Endothelial cell of umbilical vein (primary cell): ENCODE data around the gene LAMA5. TPM values are rescaled to one million over a fixed set of nuclear protein-coding genes. Genes with fewer than 3 reads are reported as not detected.

Experiments
- BruUV-seq: library from RNA; stranded (reverse); fragments of 400-500 nt; replicated peaks from 2 replicates; lab custom pipeline; 2021; lab: Mats Ljungman, UMichigan
- CTCF ChIA-PET: fragments of 300-600, 350-600 bp; sonication (Branson Sonifier 250); formaldehyde crosslinking; loops from one replicate; lab custom pipeline; 2021; ENCODE audit warnings: antibody characterized with exemption, inconsistent platforms; lab: Charles Lee
- POLR2A ChIA-PET: fragments of 300-600, 350-600 bp; sonication (Branson Sonifier 250); formaldehyde crosslinking; loops from one replicate; lab custom pipeline; 2021; ENCODE audit warnings: antibody characterized with exemption, inconsistent platforms; lab: Charles Lee
- DNase-seq: peaks from one replicate; pipeline ENCODE4 v3.0.0-alpha.2; 2011; ENCODE audit warnings: low read depth, low spot score
- FAIRE-seq: peaks from 2 replicates; lab custom pipeline; 2011; peaks lifted over from hg19 to GRCh38; lab: Jason Lieb, UNC
- H2AFZ ChIP-seq: 2 replicates; pipeline ENCODE4 v1.6.0; 2012; ENCODE audit warnings: low read depth, low read length, control low read depth, inconsistent platforms
- H3K27ac ChIP-seq: 2 replicates; pipeline ENCODE4 v1.5.1; 2011; ENCODE audit warnings: low read depth, mild to moderate bottlenecking, control low read depth, low read length, moderate library complexity; ENCODE audit not compliant: insufficient read depth
- H3K27me3 ChIP-seq, 2 experiments: 2 replicates each; pipeline versions ENCODE4 v1.6.0 to v1.6.1; 2011; ENCODE audit warnings: low read length in 2 of 2, mixed read lengths in 1 of 2; ENCODE audit not compliant: control insufficient read depth in 2 of 2, insufficient read depth in 2 of 2
- H3K36me3 ChIP-seq, 2 experiments: 2 replicates in 1 of 2; 3 replicates in 1 of 2; pipeline ENCODE4 v1.5.1; 2011; ENCODE audit warnings: low read length in 2 of 2, mild to moderate bottlenecking in 1 of 2, moderate library complexity in 1 of 2; ENCODE audit not compliant: control insufficient read depth in 2 of 2, insufficient read depth in 2 of 2; ENCODE audit errors: extremely low read depth in 1 of 2
- H3K4me1 ChIP-seq: 3 replicates; pipeline ENCODE4 v1.5.1; 2011; ENCODE audit warnings: mild to moderate bottlenecking, low read length; ENCODE audit not compliant: control insufficient read depth, insufficient read depth; ENCODE audit errors: extremely low read depth
- H3K4me2 ChIP-seq: 2 replicates; pipeline ENCODE4 v1.6.1; 2011; ENCODE audit warnings: low read length, control low read depth, mixed read lengths; ENCODE audit not compliant: insufficient read depth
- H3K4me3 ChIP-seq, 3 experiments: fragments of 200-600 bp in 1 of 3; sonication (generic), shearing (Covaris generic) in 1 of 3; replicated peaks in 1 of 3; 2 replicates each; pipeline ENCODE4 v1.5.1; 2011 to 2016; ENCODE audit warnings: control low read depth in 3 of 3, low read length in 3 of 3, mild to moderate bottlenecking in 2 of 3, inconsistent platforms in 1 of 3, low read depth in 1 of 3, moderate library complexity in 1 of 3; ENCODE audit not compliant: insufficient read depth in 1 of 3
- H3K79me2 ChIP-seq: 2 replicates; pipeline ENCODE4 v1.6.0; 2012; ENCODE audit warnings: low read length, inconsistent platforms; ENCODE audit not compliant: control insufficient read depth, insufficient read depth
- H3K9ac ChIP-seq: replicated peaks from 2 replicates; pipeline ENCODE3; 2011; ENCODE audit warnings: low read length, control low read depth; ENCODE audit not compliant: insufficient read depth; ENCODE audit errors: extremely low read depth
- H3K9me1 ChIP-seq: replicated peaks from 3 replicates; pipeline ENCODE4 v1.6.0; 2011; ENCODE audit warnings: mild to moderate bottlenecking, low read length; ENCODE audit not compliant: control insufficient read depth, insufficient read depth; ENCODE audit errors: extremely low read depth
- H3K9me3 ChIP-seq: replicated peaks from 2 replicates; pipeline ENCODE4 v1.5.1; 2012; ENCODE audit warnings: low read length, inconsistent platforms; ENCODE audit not compliant: control insufficient read depth, insufficient read depth
- H4K20me1 ChIP-seq: replicated peaks from 2 replicates; pipeline ENCODE3; 2011; ENCODE audit warnings: mild to moderate bottlenecking, low read length; ENCODE audit not compliant: control insufficient read depth, insufficient read depth; ENCODE audit errors: extremely low read depth
- CTCF ChIP-seq, 2 donors: IDR thresholded peaks; 1 replicate in 1 of 2; 2 replicates in 1 of 2; pipeline ENCODE4 v1.5.1; 2011; ENCODE audit warnings: low read length in 2 of 2, mild to moderate bottlenecking in 2 of 2, moderate library complexity in 2 of 2, control low read depth in 1 of 2, inconsistent platforms in 1 of 2, low read depth in 1 of 2; ENCODE audit not compliant: insufficient read depth in 1 of 2; ENCODE audit errors: extremely low read depth in 1 of 2
- EZH2 ChIP-seq: IDR thresholded peaks from 2 replicates; pipeline ENCODE4 v1.6.1; 2012; ENCODE audit warnings: borderline replicate concordance, low read depth, mild to moderate bottlenecking, moderate library complexity, low read length, inconsistent platforms; ENCODE audit not compliant: severe bottlenecking
- FOS ChIP-seq: IDR thresholded peaks from 2 replicates; pipeline ENCODE4 v1.6.1; 2011; ENCODE audit warnings: mild to moderate bottlenecking, low read length, moderate library complexity, borderline replicate concordance; ENCODE audit not compliant: insufficient read depth
- GATA2 ChIP-seq: IDR thresholded peaks from 2 replicates; pipeline ENCODE4 v1.7.0; 2011; ENCODE audit warnings: low read depth, mild to moderate bottlenecking, moderate library complexity, mixed read lengths, low read length; ENCODE audit not compliant: insufficient read length, insufficient read depth
- JUN ChIP-seq: IDR thresholded peaks from 2 replicates; pipeline ENCODE4 v1.6.1; 2011; ENCODE audit warnings: borderline replicate concordance, low read depth; ENCODE audit not compliant: insufficient read length, insufficient read depth
- MAX ChIP-seq: IDR thresholded peaks from 2 replicates; pipeline ENCODE4 v1.6.1; 2011; ENCODE audit not compliant: insufficient read depth, insufficient read length
- MYC ChIP-seq: IDR thresholded peaks from one replicate; pipeline ENCODE4 v1.6.1; 2011; ENCODE audit warnings: mild to moderate bottlenecking, low read depth, low read length
- POLR2A ChIP-seq: IDR thresholded peaks from 2 replicates; pipeline ENCODE4 v1.6.1; 2012; ENCODE audit warnings: low read depth, mild to moderate bottlenecking, control low read depth, low read length
- POLR2AphosphoS5 ChIP-seq: IDR thresholded peaks from 2 replicates; pipeline ENCODE4 v1.6.1; 2012; ENCODE audit warnings: low read depth, mild to moderate bottlenecking, control low read depth, low read length, moderate library complexity; ENCODE audit not compliant: insufficient read depth
- dilution Hi-C: fragments of 300-500 bp; cut with MboI; formaldehyde crosslinking; loops from one replicate; pipeline ENCODE4 v1.15.0; 2019; ENCODE audit warnings: low sequenced_read_pairs; ENCODE audit not compliant: extremely low pct_ligation_motif_present
- intact Hi-C: fragments of 100-400 bp; cut with micrococcal nuclease; formaldehyde crosslinking; loops from one replicate; pipeline ENCODE4 v1.10.0; 2022
- polyA plus RNA-seq, 4 experiments: library from polyadenylated mRNA; depleted of rRNA in 3 of 4; stranded (reverse) in 3 of 4; unstranded in 1 of 4; fragments of >200 nt; gene quantifications; 2 replicates each; pipeline versions ENCODE4 v1.2.1 to v1.2.3, GENCODE V29; 2011 to 2012; ENCODE audit warnings: missing spikeins in 1 of 4
- total RNA-seq: library from RNA; stranded (reverse); gene quantifications from 2 replicates; pipeline ENCODE4 v1.2.3, GENCODE V29; 2021

Gene LAMA5
- total and polyA plus RNA-seq, 2 donors (not counting 3 experiments of a cell fraction or from before 2014, with no cell fraction given) = 24.0 to 145 TPM

- DNase-seq (no peak), FAIRE-seq (no peak)
- Histone ChIP-seq H3K36me3 (peaks cover 20 to 75% of the 10 kb centered on the region in 2 experiments), H4K20me1 (no peaks in the 10 kb centered on the region), H3K79me2 (peaks cover 4% of the 10 kb centered on the region), H3K9ac (no peak overlapping the region), H3K4me1 (no peaks in the 10 kb centered on the region), H3K4me2 (no peak overlapping the region), H3K9me1 (no peaks in the 10 kb centered on the region), H3K4me3 (no peak overlapping the region), H2AFZ (no peak overlapping the region), H3K27me3 (no peaks in the 10 kb centered on the region), H3K9me3 (no peaks in the 10 kb centered on the region), H3K27ac (no peak overlapping the region)
- BruUV-seq = no TSS peak
- no peak for TF ChIP-seq EZH2
- TF ChIP-seq MAX = no peak
- TF ChIP-seq POLR2A = no peak
- no peak for TF ChIP-seq FOS
- no peak for TF ChIP-seq CTCF (IDR thresholded peaks at IDR 0.05; ENCODE audit: extremely low read depth in 1 of 2, insufficient read depth in 1 of 2, low read depth in 1 of 2, low read length in 2 of 2)
- no peak for TF ChIP-seq POLR2AphosphoS5
- no peak for TF ChIP-seq GATA2
- no peak for TF ChIP-seq MYC
- TF ChIP-seq JUN = no peak
- POLR2A ChIA-PET = no interaction called here
- intact Hi-C loops (no loop called here), dilution Hi-C loops (no loop called here)
- CTCF ChIA-PET = interaction anchor here (0.6 kb wide), 1 partner anchor 20 kb away, joined by 3 read pairs; no protein-coding TSS in a partner anchor
These were observed 54.5 kb downstream of the LAMA5 start for GRCh38 chr20:62312662-62312977.
